NCI-H2171 treated with DMSO at 0.1 percent for 48 hours (cell line): ENCODE results near the gene SLC6A13.

Experiments
- DNase-seq: peaks from one replicate; lab custom pipeline; 2025; lab: John Stamatoyannopoulos, UW

Gene SLC6A13

GRCh38 chr12:177980-178828 lies 84.4 kb downstream of the SLC6A13 start:
- DNase-seq, result peak; percentile 36

GRCh38 chr12:177336-177979 lies 85.2 kb downstream of the SLC6A13 start:
- no peak for DNase-seq

GRCh38 chr12:176321-177181 lies 86.1 kb downstream of the SLC6A13 start:
- DNase-seq, result peak; percentile 100

- no peak for DNase-seq
Measured at GRCh38 chr12:175759-176158, 86.9 kb downstream of the SLC6A13 start.

GRCh38 chr12:175250-175649 lies 87.4 kb downstream of the SLC6A13 start:
- DNase-seq, result peak; percentile 81

- DNase-seq, result no peak
Measured at GRCh38 chr12:174596-174995, 88.0 kb downstream of the SLC6A13 start.

- DNase-seq, result no peak
Measured at GRCh38 chr12:174124-174523, 88.5 kb downstream of the SLC6A13 start.

- DNase-seq, result no peak
Measured at GRCh38 chr12:172732-173161, 89.9 kb downstream of the SLC6A13 start.

- peak; percentile 51 for DNase-seq
Measured at GRCh38 chr12:171743-172676, 90.6 kb downstream of the SLC6A13 start.

GRCh38 chr12:171276-171675 lies 91.4 kb downstream of the SLC6A13 start:
- DNase-seq, result no peak
